ENCODE results near the gene ULK4.

DNA sequence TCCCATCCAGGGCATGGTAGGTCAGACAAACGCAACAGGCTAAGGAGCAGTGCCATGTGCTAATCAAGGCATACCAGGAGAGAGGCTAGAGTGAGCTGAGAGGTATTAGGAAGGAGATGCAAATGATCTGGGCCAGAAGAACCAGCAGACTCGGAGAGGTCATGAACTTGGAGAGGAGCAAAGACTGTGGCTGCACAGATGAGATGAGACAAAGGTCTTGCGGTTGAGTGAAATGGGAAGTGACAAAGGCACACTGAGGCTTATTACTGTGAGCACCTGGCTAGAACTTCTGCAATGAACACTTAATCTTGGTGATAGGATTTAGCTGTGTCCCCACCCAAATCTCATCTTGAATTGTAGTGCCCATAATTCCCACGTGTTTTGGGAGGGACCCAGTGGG, 380.2 kb downstream of the ULK4 start:
- no peak for TF ChIP-seq CHCHD3 (CRISPR knock-in tag; IDR thresholded peaks at IDR 0.05)
- no peak for TF ChIP-seq ZNF217 (CRISPR knock-in tag; IDR thresholded peaks at IDR 0.05)
- TF ChIP-seq L3MBTL2 (IDR thresholded peaks at IDR 0.05) = no peak
- TF ChIP-seq BRF2 (IDR thresholded peaks at IDR 0.05; ENCODE audit: borderline replicate concordance, insufficient read depth, insufficient read length) = no peak
- no peak for TF ChIP-seq NR2C2 (CRISPR knock-in tag; IDR thresholded peaks at IDR 0.05)
- TF ChIP-seq NR2C2 (tag; IDR thresholded peaks at IDR 0.05) = no peak
- TF ChIP-seq, protein P1, sequence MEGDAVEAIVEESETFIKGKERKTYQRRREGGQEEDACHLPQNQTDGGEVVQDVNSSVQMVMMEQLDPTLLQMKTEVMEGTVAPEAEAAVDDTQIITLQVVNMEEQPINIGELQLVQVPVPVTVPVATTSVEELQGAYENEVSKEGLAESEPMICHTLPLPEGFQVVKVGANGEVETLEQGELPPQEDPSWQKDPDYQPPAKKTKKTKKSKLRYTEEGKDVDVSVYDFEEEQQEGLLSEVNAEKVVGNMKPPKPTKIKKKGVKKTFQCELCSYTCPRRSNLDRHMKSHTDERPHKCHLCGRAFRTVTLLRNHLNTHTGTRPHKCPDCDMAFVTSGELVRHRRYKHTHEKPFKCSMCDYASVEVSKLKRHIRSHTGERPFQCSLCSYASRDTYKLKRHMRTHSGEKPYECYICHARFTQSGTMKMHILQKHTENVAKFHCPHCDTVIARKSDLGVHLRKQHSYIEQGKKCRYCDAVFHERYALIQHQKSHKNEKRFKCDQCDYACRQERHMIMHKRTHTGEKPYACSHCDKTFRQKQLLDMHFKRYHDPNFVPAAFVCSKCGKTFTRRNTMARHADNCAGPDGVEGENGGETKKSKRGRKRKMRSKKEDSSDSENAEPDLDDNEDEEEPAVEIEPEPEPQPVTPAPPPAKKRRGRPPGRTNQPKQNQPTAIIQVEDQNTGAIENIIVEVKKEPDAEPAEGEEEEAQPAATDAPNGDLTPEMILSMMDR (IDR thresholded peaks at IDR 0.05 in 2 of 3, conservative IDR thresholded peaks at IDR 0.05 in 1 of 3; ENCODE audit: insufficient read depth in 2 of 3, low read depth in 1 of 3, low read length in 3 of 3) = no peak
- TF ChIP-seq NFIC (IDR thresholded peaks at IDR 0.05) = no peak
- TF ChIP-seq ZHX1 (conservative IDR thresholded peaks at IDR 0.05; ENCODE audit: low read length) = no peak
- TF ChIP-seq SMC3 (conservative IDR thresholded peaks at IDR 0.05; ENCODE audit: insufficient read depth, low read depth, low read length) = no peak
- TF ChIP-seq PHB2 (IDR thresholded peaks at IDR 0.05; ENCODE audit: low read depth) = no peak
- TF ChIP-seq, protein P2, sequence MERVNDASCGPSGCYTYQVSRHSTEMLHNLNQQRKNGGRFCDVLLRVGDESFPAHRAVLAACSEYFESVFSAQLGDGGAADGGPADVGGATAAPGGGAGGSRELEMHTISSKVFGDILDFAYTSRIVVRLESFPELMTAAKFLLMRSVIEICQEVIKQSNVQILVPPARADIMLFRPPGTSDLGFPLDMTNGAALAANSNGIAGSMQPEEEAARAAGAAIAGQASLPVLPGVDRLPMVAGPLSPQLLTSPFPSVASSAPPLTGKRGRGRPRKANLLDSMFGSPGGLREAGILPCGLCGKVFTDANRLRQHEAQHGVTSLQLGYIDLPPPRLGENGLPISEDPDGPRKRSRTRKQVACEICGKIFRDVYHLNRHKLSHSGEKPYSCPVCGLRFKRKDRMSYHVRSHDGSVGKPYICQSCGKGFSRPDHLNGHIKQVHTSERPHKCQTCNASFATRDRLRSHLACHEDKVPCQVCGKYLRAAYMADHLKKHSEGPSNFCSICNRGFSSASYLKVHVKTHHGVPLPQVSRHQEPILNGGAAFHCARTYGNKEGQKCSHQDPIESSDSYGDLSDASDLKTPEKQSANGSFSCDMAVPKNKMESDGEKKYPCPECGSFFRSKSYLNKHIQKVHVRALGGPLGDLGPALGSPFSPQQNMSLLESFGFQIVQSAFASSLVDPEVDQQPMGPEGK (CRISPR knock-in tag; IDR thresholded peaks at IDR 0.05; ENCODE audit: borderline replicate concordance) = no peak
- no peak for TF ChIP-seq NFYB (IDR thresholded peaks at IDR 0.05; ENCODE audit: extremely low read depth, insufficient read length)

All from K562 (cell line).